Kidney (tissue), 14 donors: Measurements from ENCODE around the gene CHRM2. TPM values are rescaled to one million over a fixed set of nuclear protein-coding genes. Genes with fewer than 3 reads are reported as not detected.

Experiments used
- DNase-seq, 5 donors: peaks; one replicate each; pipeline ENCODE4 v3.0.0-alpha.2; 2013 to 2020
- FAIRE-seq: peaks from 2 replicates; lab custom pipeline; 2012; peaks lifted over from hg19 to GRCh38; lab: Jason Lieb, UNC
- H3K27ac ChIP-seq, 2 donors: one replicate each; pipeline ENCODE4 v1.7.0; 2013; ENCODE audit warnings: low read depth in 2 of 2, low read length in 2 of 2, inconsistent platforms in 1 of 2
- H3K27me3 ChIP-seq: one replicate; pipeline ENCODE4 v1.7.1; 2013; ENCODE audit warnings: low read length, inconsistent platforms; ENCODE audit not compliant: control insufficient read depth, insufficient read depth
- H3K36me3 ChIP-seq, 3 donors: one replicate each; pipeline versions ENCODE4 v1.7.0 to v1.7.1; 2013; ENCODE audit warnings: low read length in 3 of 3, control low read depth in 1 of 3, inconsistent platforms in 1 of 3; ENCODE audit not compliant: insufficient read depth in 3 of 3, control insufficient read depth in 2 of 3
- H3K4me1 ChIP-seq, 3 donors: one replicate each; pipeline versions ENCODE4 v1.7.0 to v1.7.1; 2013; ENCODE audit warnings: low read length in 3 of 3, inconsistent platforms in 1 of 3, low read depth in 1 of 3; ENCODE audit not compliant: control insufficient read depth in 2 of 3, insufficient read depth in 2 of 3
- H3K4me3 ChIP-seq, 3 donors: one replicate each; pipeline versions ENCODE4 v1.7.0 to v1.8.1; 2013; ENCODE audit warnings: low read length in 3 of 3, control low read depth in 1 of 3, inconsistent platforms in 1 of 3
- H3K9ac ChIP-seq, 3 donors: one replicate each; pipeline versions ENCODE4 v1.7.0 to v1.7.1; 2013; ENCODE audit warnings: low read length in 3 of 3, control low read depth in 1 of 3, inconsistent platforms in 1 of 3
- H3K9me3 ChIP-seq, 3 donors: one replicate each; pipeline versions ENCODE4 v1.7.0 to v1.7.1; 2013; ENCODE audit warnings: low read length in 3 of 3, control low read depth in 1 of 3, inconsistent platforms in 1 of 3; ENCODE audit not compliant: control insufficient read depth in 2 of 3, insufficient read depth in 1 of 3
- CTCF ChIP-seq: IDR thresholded peaks from 3 replicates; pipeline ENCODE4 v1.5.1; 2012; ENCODE audit warnings: mild to moderate bottlenecking, moderate library complexity, borderline replicate concordance; ENCODE audit not compliant: insufficient read depth; ENCODE audit errors: extremely low read depth
- intact Hi-C: fragments of 100-400 bp; cut with DNase I; formaldehyde crosslinking; loops from one replicate; pipeline ENCODE4 v1.11.1; 2022
- polyA plus RNA-seq: library from polyadenylated mRNA; stranded (reverse); fragments of 350-450 nt; fragmentation: Illumina TruSeq; extraction: RNeasy Lipid Tissue Mini Kit (QIAGEN cat#74804); gene quantifications from one replicate; pipeline ENCODE4 v1.2.3, GENCODE V29; 2014; ENCODE audit warnings: low read depth, low replicate concordance; ENCODE audit not compliant: insufficient read depth
- total RNA-seq: library from RNA; stranded (reverse); fragmentation: NEBNext Ultra II Directional; extraction: Animal tissue kit (Norgen Biotek cat#: 25700); gene quantifications from one replicate; pipeline ENCODE4 v1.2.1, GENCODE V29; 2021
- donor health status: control.
- donor health status: control.
- donor health status: control.
- donor health status: control.
- donor health status: control.
- donor health status: DM: yes; HTN: yes; CAD: no.
- donor health status: Normal renal cell carcinoma (clear cell type).

Gene CHRM2
- total and polyA plus RNA-seq, 2 donors from 2014 or later, result not detected

GRCh38 chr7:136956671-136957070, 88.2 kb downstream of the CHRM2 start:
- H3K36me3 ChIP-seq, result no peaks in the 10 kb centered on the region
- no peak overlapping the region for H3K4me3 ChIP-seq
- H3K27ac ChIP-seq, result no peak overlapping the region
- H3K4me1 ChIP-seq, result no peaks in the 10 kb centered on the region
- FAIRE-seq (no peak), DNase-seq (peak in 2 of 5 donors; percentile 1 to 43)
- no peaks in the 10 kb centered on the region for H3K27me3 ChIP-seq
- H3K9ac ChIP-seq, result no peak overlapping the region
- TF ChIP-seq CTCF, result no peak
- H3K9me3 ChIP-seq, result no peaks in the 10 kb centered on the region
- intact Hi-C loops, result no loop called here

GRCh38 chr7:136957391-136957790, 88.9 kb downstream of the CHRM2 start:
- no peak for TF ChIP-seq CTCF
- H3K27me3 ChIP-seq, result no peaks in the 10 kb centered on the region
- H3K9me3 ChIP-seq, result no peaks in the 10 kb centered on the region
- no peak overlapping the region for H3K9ac ChIP-seq
- no peaks in the 10 kb centered on the region for H3K4me1 ChIP-seq
- FAIRE-seq, result no peak
- intact Hi-C loops, result no loop called here
- no peak overlapping the region for H3K4me3 ChIP-seq
- no peak for DNase-seq
- no peaks in the 10 kb centered on the region for H3K36me3 ChIP-seq
- H3K27ac ChIP-seq, result no peak overlapping the region

GRCh38 chr7:136958016-136958415, 89.6 kb downstream of the CHRM2 start:
- intact Hi-C loops, result no loop called here
- FAIRE-seq (no peak), DNase-seq (no peak)
- no peak overlapping the region for H3K9ac ChIP-seq
- H3K27ac ChIP-seq, result no peak overlapping the region
- no peak overlapping the region for H3K4me3 ChIP-seq
- H3K4me1 ChIP-seq, result no peaks in the 10 kb centered on the region
- no peaks in the 10 kb centered on the region for H3K27me3 ChIP-seq
- TF ChIP-seq CTCF, result no peak
- no peaks in the 10 kb centered on the region for H3K9me3 ChIP-seq
- no peaks in the 10 kb centered on the region for H3K36me3 ChIP-seq

- FAIRE-seq, result no peak
Measured at GRCh38 chr7:136964347-136964746, 95.9 kb downstream of the CHRM2 start.

More at GRCh38 chr7:136964347-136964746, 95.9 kb downstream of the CHRM2 start:
- Histone ChIP-seq H3K27ac (no peak overlapping the region), H3K4me1 (no peaks in the 10 kb centered on the region), H3K9me3 (no peaks in the 10 kb centered on the region), H3K36me3 (no peaks in the 10 kb centered on the region), H3K9ac (no peak overlapping the region), H3K4me3 (no peak overlapping the region), H3K27me3 (no peaks in the 10 kb centered on the region)
- TF ChIP-seq CTCF, result no peak
- DNase-seq, result no peak
- intact Hi-C loops, result no loop called here
